Motor neuron (in vitro differentiated cells): ENCODE data around the gene GABPB2. TPM values are rescaled to one million over a fixed set of nuclear protein-coding genes. Genes with fewer than 3 reads are reported as not detected.

Source experiments
- ATAC-seq, 8 experiments: fragments of 200-7000 bp; cut with Tn5 transposase; replicated peaks in 6 of 8; 2 replicates each; pipeline ENCODE4 v1.8.0; 2021; ENCODE audit warnings: mild to moderate bottlenecking in 8 of 8, moderate library complexity in 8 of 8
- H3K27ac ChIP-seq, 2 donors: fragments of 250-450 bp; sonication (Bioruptor Pico); 2 replicates each; pipeline ENCODE4 v1.9.0; 2021; ENCODE audit warnings: antibody characterized with exemption in 2 of 2, mild to moderate bottlenecking in 2 of 2, moderate library complexity in 1 of 2
- H3K4me1 ChIP-seq, 2 donors: fragments of 250-450 bp; sonication (Bioruptor Pico); replicated peaks in 1 of 2; 2 replicates each; pipeline ENCODE4 v1.6.1; 2021; ENCODE audit warnings: antibody characterized with exemption in 2 of 2, mild to moderate bottlenecking in 2 of 2, moderate library complexity in 1 of 2
- H3K4me3 ChIP-seq, 5 donors: fragments of 250-450 bp; sonication (Bioruptor Pico); 2 replicates each; pipeline ENCODE4 v1.9.0; 2021; ENCODE audit warnings: antibody characterized with exemption in 5 of 5, mild to moderate bottlenecking in 5 of 5, moderate library complexity in 4 of 5
- WGBS, 10 experiments: fragments of 450-650 bp; shearing (Covaris generic); methylation state at CpG; one replicate each; pipeline ENCODE4 v1.0.0; 2022; 5-methylcytosine and 5-hydroxymethylcytosine counted together
- in situ Hi-C, 9 experiments: fragments of 400-800 bp; cut with MboI; loops; one replicate each; pipeline ENCODE4 v1.15.0; 2021; ENCODE audit warnings: low sequenced_read_pairs in 9 of 9, low pct_unique_long_range_greater_than_20kb in 2 of 9; ENCODE audit not compliant: unreplicated experiment in 9 of 9
- total RNA-seq, 8 experiments: library from RNA; unstranded; fragments of 300-600 nt; gene quantifications; 2 replicates each; pipeline versions ENCODE4 v1.2.3 to v1.2.4, GENCODE V29; 2022

The GABPB2 gene
- total RNA-seq, 8 experiments from 2014 or later = 4.2 to 20.5 (median 6.1) TPM

- H3K4me1 ChIP-seq = peaks cover 30 to 38% of the 10 kb centered on the region in 2 donors
- no peak for ATAC-seq
- in situ Hi-C loops = no loop called here
- 36 to 80% (median 54%) methylated on average over 1 to 4 of the region's 7 CpGs; no CpG with 5 or more reads in 4 of the 10 experiments for WGBS, 10 experiments
- no peak overlapping the region for H3K4me3 ChIP-seq
- H3K27ac ChIP-seq = peak overlapping the region in 1 of 2 donors; percentile 4
Observed at GRCh38 chr1:151143057-151143435, 72.5 kb downstream of the GABPB2 start.

DNA sequence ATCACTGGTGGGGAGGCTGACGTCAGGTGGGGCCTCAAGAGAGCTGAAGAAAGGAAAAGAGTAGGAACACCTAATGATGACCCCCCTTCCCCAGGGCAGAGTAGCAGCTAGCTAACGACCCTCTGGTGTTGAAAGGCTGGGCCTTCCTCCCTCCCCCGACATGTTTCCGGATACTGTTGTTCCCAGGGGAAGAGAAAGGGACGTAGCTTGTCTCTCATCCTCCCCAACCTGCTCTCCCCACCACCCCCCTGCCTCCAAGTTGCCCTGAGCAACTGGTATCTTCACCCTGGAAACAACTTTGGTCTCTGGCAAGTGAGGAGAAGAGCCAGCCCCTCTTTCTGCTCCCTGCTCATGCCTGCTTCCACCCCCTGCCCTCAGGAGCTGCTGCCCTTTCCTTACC is 73.4 kb downstream of the GABPB2 start:
- peak overlapping the region in 1 of 2 donors; percentile 4 for H3K27ac ChIP-seq
- in situ Hi-C loops = no loop called here
- H3K4me1 ChIP-seq = peaks cover 30 to 38% of the 10 kb centered on the region in 2 donors
- ATAC-seq = no peak
- H3K4me3 ChIP-seq = peak overlapping the region; percentile 66 to 99 (median 88)
- WGBS, 10 experiments = 10 to 13% methylated on average over 2 to 3 of the region's 5 CpGs; no CpG with 5 or more reads in 8 of the 10 experiments

DNA sequence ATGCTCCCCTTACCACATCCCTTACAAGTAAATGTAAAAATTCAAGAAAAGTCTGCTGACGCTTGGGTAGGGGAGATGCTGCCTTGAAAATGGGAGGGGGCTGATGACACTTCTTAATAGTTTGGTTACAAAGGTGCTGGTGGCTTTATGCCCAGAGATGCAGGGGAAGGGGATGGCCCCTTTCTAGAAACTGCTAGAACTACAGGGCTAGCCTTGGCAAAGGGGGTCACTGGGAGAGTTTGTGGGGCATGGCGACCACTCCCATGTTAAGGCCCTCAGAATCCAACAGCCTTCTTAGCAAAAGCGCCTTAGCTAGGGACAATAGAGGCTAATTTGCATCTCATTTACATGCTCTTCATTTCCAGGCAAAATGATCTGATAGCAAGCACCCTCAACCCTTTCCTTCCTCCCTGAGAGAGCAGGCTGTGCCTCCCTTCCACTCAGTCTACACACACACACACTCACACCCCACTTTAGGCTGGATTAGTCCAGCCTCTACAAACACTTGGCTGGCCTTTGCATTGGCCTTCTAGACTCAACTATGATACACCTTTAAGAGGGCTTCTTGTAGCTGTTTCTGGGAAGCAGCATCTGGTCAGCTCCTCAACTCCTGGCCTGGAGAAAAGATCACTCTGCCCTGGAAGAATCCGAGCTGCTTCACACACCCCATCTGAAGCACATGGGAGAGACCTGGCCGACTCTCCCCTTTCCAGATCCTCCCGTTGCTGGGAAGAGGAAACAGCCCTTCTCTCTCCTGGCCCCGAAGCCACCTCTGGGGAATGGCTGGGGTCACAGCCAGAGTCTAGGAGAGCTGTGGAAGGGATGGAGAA is 74.1 kb downstream of the GABPB2 start:
- 44 to 86% (median 60%) methylated on average over 1 to 4 of the region's 7 CpGs; no CpG with 5 or more reads in 3 of the 10 experiments for WGBS, 10 experiments
- in situ Hi-C loops = no loop called here
- Histone ChIP-seq H3K4me3 (peak overlapping the region; percentile 66 to 99 (median 88)), H3K4me1 (peaks cover 30 to 38% of the 10 kb centered on the region in 2 donors), H3K27ac (peak overlapping the region in 1 of 2 donors; percentile 16)
- no peak for ATAC-seq

- 0 to 30% (median 0%) methylated on average over 1 to 6 of the region's 43 CpGs; no CpG with 5 or more reads in 3 of the 10 experiments for WGBS, 10 experiments
- Histone ChIP-seq H3K4me3 (peak overlapping the region; percentile 66 to 99 (median 88)), H3K4me1 (peaks cover 30 to 38% of the 10 kb centered on the region in 2 donors), H3K27ac (peak overlapping the region; percentile 5 to 16)
- peak in 6 of 8 experiments; percentile 1 to 4 (median 2) for ATAC-seq
- in situ Hi-C loops = no loop called here
Observed at GRCh38 chr1:151145304-151146071, 74.9 kb downstream of the GABPB2 start.

DNA sequence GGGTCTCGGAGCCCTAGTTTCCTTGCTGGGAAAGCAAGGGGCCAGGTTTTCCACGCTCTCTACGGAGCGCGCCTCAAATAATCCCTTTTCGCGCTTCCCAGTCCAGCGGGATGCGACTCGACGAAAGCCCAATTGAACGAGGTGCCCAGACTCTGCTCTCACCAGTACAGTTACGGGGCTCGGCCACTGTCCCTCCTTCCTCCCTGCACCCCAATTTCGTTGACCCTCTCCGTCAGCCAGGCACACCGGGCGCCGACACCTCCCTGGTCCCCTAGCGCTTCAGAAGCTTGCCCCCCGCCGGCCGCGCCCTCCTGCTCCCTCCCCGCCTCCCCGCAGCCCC is 75.5 kb downstream of the GABPB2 start:
- peak in 3 of 8 experiments; percentile 2 to 7 (median 3) for ATAC-seq
- in situ Hi-C loops = no loop called here
- 0 to 7% (median 0%) methylated on average over 1 to 7 of the region's 26 CpGs; no CpG with 5 or more reads in 5 of the 10 experiments for WGBS, 10 experiments

GRCh38 chr1:151146412-151147131 is 76.0 kb downstream of the GABPB2 start, which contains the start of gene SEMA6C:
Gene SEMA6C, minus strand, starts transcription at chr1:151146631. Its CDS starts 4,010 bp downstream, at chr1:151142621.
- Histone ChIP-seq H3K27ac (peak within 1 kb of the TSS; percentile 46 to 55), H3K4me3 (peak within 1 kb of the TSS; percentile 66 to 99 (median 88)), H3K4me1 (peaks cover 30 to 38% of the 10 kb centered on the region in 2 donors)
- WGBS, 10 experiments = 0 to 5% (median 2%) methylated on average over 2 to 13 of the region's 61 CpGs; no CpG with 5 or more reads in 5 of the 10 experiments
- in situ Hi-C loops = no loop called here
- ATAC-seq = peak; percentile 94 to 99 (median 96)

More for the DNA sequence above, 75.5 kb downstream of the GABPB2 start:
- peak overlapping the region; percentile 28 to 55 for H3K27ac ChIP-seq
- H3K4me1 ChIP-seq = peaks cover 30 to 38% of the 10 kb centered on the region in 2 donors
- peak overlapping the region; percentile 66 to 99 (median 88) for H3K4me3 ChIP-seq

- WGBS, 10 experiments = 0 to 75% (median 12%) methylated on average over 4 to 7 of the region's 7 CpGs; no CpG with 5 or more reads in 6 of the 10 experiments
- peak overlapping the region; percentile 66 to 99 (median 88) for H3K4me3 ChIP-seq
- peak overlapping the region; percentile 46 to 51 for H3K27ac ChIP-seq
- H3K4me1 ChIP-seq = peaks cover 30 to 38% of the 10 kb centered on the region in 2 donors
- no peak for ATAC-seq
- in situ Hi-C loops = no loop called here
Observed at GRCh38 chr1:151147132-151147503, 76.6 kb downstream of the GABPB2 start.

DNA sequence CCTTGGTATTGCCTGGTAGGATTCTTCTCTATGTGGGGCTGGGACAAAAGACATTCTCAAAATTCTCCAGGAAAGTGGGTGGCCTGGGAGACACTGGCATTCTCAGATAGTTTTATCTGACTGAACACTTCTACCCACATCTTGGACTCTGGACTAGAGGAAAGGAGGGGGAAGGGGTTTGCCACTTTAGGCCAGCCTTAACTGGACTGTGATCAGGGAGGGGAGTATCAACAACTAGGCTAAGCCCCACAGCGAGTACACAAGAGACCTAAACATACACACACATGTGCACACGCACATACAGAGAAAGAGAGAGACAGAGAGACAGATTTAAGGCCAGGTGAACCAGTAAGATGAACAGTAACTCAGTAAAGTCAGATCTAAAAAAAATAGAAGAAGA is 77.1 kb downstream of the GABPB2 start:
- 58 to 100% (median 89%) methylated on average over 1 to 2 of the region's 2 CpGs; no CpG with 5 or more reads in 2 of the 10 experiments for WGBS, 10 experiments
- Histone ChIP-seq H3K4me1 (peaks cover 29 to 32% of the 10 kb centered on the region in 2 donors), H3K27ac (peak overlapping the region in 1 of 2 donors; percentile 46), H3K4me3 (peak overlapping the region in 3 of 5 donors; percentile 66 to 88 (median 85))
- no peak for ATAC-seq
- in situ Hi-C loops = no loop called here

DNA sequence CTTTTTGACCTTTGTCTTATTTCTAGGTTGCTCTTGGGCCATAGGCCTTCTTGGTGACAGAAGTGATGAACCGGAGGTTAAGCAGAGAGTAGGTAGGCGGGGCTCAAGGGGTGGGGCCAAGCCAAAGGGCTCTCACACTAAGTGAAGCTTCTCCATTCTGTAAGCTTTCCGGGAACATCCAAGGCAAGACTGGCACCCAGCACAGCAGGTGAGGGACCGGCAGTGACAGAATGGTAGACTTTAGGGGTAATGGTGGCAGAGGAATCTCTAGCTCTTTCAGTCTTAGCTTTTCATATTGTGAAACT is 85.9 kb downstream of the GABPB2 start, which contains the start of gene TNFAIP8L2:
TSS of gene TNFAIP8L2 (plus strand) at position 135 of the 305 bp plus-strand sequence. CDS start 2,049 bp downstream, outside the sequence.
- WGBS, 10 experiments = 0 to 83% (median 63%) methylated on average over 1 to 3 of the region's 4 CpGs; no CpG with 5 or more reads in 3 of the 10 experiments
- in situ Hi-C loops = loop anchor here in 1 of 9 experiments (25.0 kb wide), 1 partner anchor 94 kb away; the partner anchor contains the start of genes CDC42SE1, GABPB2 and MLLT11
- Histone ChIP-seq H3K27ac (no peak within 1 kb of the TSS), H3K4me1 (peaks cover 2 to 5% of the 10 kb centered on the region in 2 donors), H3K4me3 (no peak within 1 kb of the TSS)
- ATAC-seq = peak; percentile 10 to 69 (median 36)

DNA sequence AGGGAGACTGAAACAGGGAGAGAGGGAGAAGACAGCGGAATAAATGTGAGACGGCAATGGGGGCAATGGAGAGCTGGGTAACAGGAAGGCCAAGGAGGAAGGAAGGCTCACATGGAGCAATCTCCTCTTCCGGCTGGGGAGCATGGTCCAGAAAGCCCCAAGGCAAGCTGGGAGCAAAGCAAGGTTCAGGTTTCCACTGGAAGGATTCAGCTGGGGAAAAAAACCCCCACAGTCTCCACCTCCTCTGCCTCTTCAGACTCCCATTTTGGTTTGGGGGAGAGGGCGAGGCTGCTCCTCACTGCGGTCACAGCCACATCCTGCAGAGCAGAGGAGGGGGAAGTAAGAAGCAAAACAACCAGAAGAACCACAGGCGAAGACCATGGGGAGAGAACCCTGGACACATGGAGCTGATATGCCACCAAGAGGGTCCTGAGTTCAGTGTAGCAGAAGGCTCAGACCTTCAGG is 86.5 kb downstream of the GABPB2 start:
- ATAC-seq = no peak
- Histone ChIP-seq H3K4me3 (no peak overlapping the region), H3K27ac (no peak overlapping the region), H3K4me1 (peaks cover 2 to 5% of the 10 kb centered on the region in 2 donors)
- 33 to 100% (median 90%) methylated on average over 1 to 6 of the region's 6 CpGs; no CpG with 5 or more reads in 1 of the 10 experiments for WGBS, 10 experiments
- in situ Hi-C loops = loop anchor here in 1 of 9 experiments (25.0 kb wide), 1 partner anchor 95 kb away; the partner anchor contains the start of genes CDC42SE1, GABPB2 and MLLT11

DNA sequence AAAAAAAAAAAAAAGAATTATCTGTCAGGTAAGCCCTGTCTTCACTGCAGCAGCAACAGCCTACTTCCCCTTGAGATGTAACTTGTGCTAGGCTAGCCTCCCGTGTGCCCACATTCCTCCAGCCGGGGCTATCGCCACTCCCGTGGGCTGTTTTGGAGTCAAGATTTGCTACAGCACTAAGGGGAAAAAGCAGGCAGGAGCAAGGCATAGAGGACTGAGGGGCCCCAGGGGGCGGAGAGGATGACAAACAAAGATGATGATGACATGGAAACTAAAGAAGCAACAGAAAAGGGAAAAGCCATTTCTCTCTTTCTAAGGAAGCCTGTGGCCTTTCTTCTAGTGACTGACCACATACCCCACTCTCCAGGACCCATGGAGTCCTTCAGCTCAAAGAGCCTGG is 87.8 kb downstream of the GABPB2 start:
- 20 to 100% (median 94%) methylated on average over 1 to 5 of the region's 5 CpGs; no CpG with 5 or more reads in 2 of the 10 experiments for WGBS, 10 experiments
- peak in 1 of 8 experiments; percentile 16 for ATAC-seq
- in situ Hi-C loops = loop anchor here in 1 of 9 experiments (25.0 kb wide), 1 partner anchor 96 kb away; the partner anchor contains the start of genes CDC42SE1, GABPB2 and MLLT11
- H3K4me3 ChIP-seq = no peak overlapping the region
- no peak overlapping the region for H3K27ac ChIP-seq
- peaks cover 2 to 5% of the 10 kb centered on the region in 2 donors for H3K4me1 ChIP-seq
